Vagina (tissue), 2 donors: ENCODE data around the gene GRIK4.

ENCODE experiments used
- POLR2A ChIP-seq, 2 donors: fragments of 450-650 bp; IDR thresholded peaks; one replicate each; pipeline ENCODE4 v1.6.1; 2017; ENCODE audit warnings: antibody characterized with exemption in 2 of 2, mild to moderate bottlenecking in 2 of 2, moderate library complexity in 2 of 2
- POLR2AphosphoS5 ChIP-seq, 2 donors: sonication (generic); formaldehyde crosslinking; IDR thresholded peaks; one replicate each; pipeline ENCODE4 v1.9.0; 2017; ENCODE audit warnings: antibody characterized with exemption in 2 of 2, mild to moderate bottlenecking in 2 of 2, low read depth in 1 of 2; ENCODE audit not compliant: insufficient read depth in 1 of 2
- TF ChIP-seq, protein P1 (sequence below), 3 experiments: fragments of 450-650 bp in 2 of 3; fragments of 200-600 bp in 1 of 3; sonication (generic) in 1 of 3; IDR thresholded peaks; one replicate each; pipeline ENCODE4 v1.5.1; 2017 to 2019; ENCODE audit warnings: antibody characterized with exemption in 3 of 3, mild to moderate bottlenecking in 2 of 3, moderate library complexity in 2 of 3

DNA sequence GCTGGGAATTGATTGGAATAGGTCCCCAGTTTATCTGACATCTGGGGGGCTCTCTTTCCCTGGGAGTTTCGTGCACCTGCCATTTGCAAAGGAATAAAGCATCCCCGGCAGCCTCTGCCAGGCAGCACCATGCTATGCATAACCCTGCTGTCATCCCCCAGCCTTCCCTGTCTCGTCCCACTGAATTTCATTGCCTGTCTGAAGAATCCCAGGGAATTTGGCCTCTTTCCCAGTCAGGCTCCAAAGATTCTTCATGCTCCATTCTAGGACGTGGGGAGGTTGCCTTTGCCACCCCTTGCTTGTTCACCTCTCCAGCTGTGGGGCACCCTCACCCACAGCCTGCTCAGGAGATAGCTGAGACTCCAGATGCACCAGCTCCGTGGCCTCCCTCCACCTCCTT lies 317.3 kb downstream of the GRIK4 start:
- TF ChIP-seq POLR2A (IDR thresholded peaks at IDR 0.05) (no peak), POLR2AphosphoS5 (IDR thresholded peaks at IDR 0.05; ENCODE audit: insufficient read depth in 1 of 2, low read depth in 1 of 2) (no peak)
- TF ChIP-seq, protein P1, sequence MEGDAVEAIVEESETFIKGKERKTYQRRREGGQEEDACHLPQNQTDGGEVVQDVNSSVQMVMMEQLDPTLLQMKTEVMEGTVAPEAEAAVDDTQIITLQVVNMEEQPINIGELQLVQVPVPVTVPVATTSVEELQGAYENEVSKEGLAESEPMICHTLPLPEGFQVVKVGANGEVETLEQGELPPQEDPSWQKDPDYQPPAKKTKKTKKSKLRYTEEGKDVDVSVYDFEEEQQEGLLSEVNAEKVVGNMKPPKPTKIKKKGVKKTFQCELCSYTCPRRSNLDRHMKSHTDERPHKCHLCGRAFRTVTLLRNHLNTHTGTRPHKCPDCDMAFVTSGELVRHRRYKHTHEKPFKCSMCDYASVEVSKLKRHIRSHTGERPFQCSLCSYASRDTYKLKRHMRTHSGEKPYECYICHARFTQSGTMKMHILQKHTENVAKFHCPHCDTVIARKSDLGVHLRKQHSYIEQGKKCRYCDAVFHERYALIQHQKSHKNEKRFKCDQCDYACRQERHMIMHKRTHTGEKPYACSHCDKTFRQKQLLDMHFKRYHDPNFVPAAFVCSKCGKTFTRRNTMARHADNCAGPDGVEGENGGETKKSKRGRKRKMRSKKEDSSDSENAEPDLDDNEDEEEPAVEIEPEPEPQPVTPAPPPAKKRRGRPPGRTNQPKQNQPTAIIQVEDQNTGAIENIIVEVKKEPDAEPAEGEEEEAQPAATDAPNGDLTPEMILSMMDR (IDR thresholded peaks at IDR 0.05) = no peak
